ENCODE measurements around the gene FOXP1. TPM values are rescaled to one million over a fixed set of nuclear protein-coding genes. Genes with fewer than 3 reads are reported as not detected.

The FOXP1 gene
- total RNA-seq, 1 donor from 2014 or later: 137 TPM

GRCh38 chr3:71425491-71426071 lies 157.9 kb downstream of the FOXP1 start:
- intact Hi-C loops (cut with DNase I): loop anchor here (1.0 kb wide), 1 partner anchor 38 kb away; no protein-coding TSS in a partner anchor
- DNase-seq (ENCODE audit: low spot score) (no peak), ATAC-seq (no peak)

GRCh38 chr3:71423151-71423906 lies 160.2 kb downstream of the FOXP1 start:
- ATAC-seq: no peak
- no peak for DNase-seq (ENCODE audit: low spot score)
- intact Hi-C loops (cut with DNase I): no loop called here

- intact Hi-C loops (cut with DNase I): no loop called here
- ATAC-seq: no peak
- DNase-seq (ENCODE audit: low spot score): no peak
Measured at GRCh38 chr3:71421820-71422566, 161.5 kb downstream of the FOXP1 start.

GRCh38 chr3:71421475-71421819 lies 162.1 kb downstream of the FOXP1 start:
- intact Hi-C loops (cut with DNase I): no loop called here
- DNase-seq (ENCODE audit: low spot score) (no peak), ATAC-seq (no peak)

- intact Hi-C loops (cut with DNase I): no loop called here
- ATAC-seq (no peak), DNase-seq (ENCODE audit: low spot score) (no peak)
Measured at GRCh38 chr3:71419369-71419768, 164.2 kb downstream of the FOXP1 start.

- intact Hi-C loops (cut with DNase I): no loop called here
- DNase-seq (ENCODE audit: low spot score) (no peak), ATAC-seq (no peak)
Measured at GRCh38 chr3:71417791-71418190, 165.7 kb downstream of the FOXP1 start.

- intact Hi-C loops (cut with DNase I): no loop called here
- no peak for DNase-seq (ENCODE audit: low spot score)
- ATAC-seq: no peak
Measured at GRCh38 chr3:71416876-71417275, 166.7 kb downstream of the FOXP1 start.

- ATAC-seq: no peak
- DNase-seq (ENCODE audit: low spot score): no peak
- intact Hi-C loops (cut with DNase I): no loop called here
Measured at GRCh38 chr3:71415681-71416122, 167.8 kb downstream of the FOXP1 start.

GRCh38 chr3:71414189-71414927 lies 169.2 kb downstream of the FOXP1 start:
- ATAC-seq (no peak), DNase-seq (ENCODE audit: low spot score) (no peak)
- intact Hi-C loops (cut with DNase I): no loop called here

GRCh38 chr3:71413572-71413971 lies 170.0 kb downstream of the FOXP1 start:
- DNase-seq (ENCODE audit: low spot score): no peak
- intact Hi-C loops (cut with DNase I): no loop called here
- ATAC-seq: no peak

- ATAC-seq (no peak), DNase-seq (ENCODE audit: low spot score) (no peak)
- intact Hi-C loops (cut with DNase I): no loop called here
Measured at GRCh38 chr3:71409352-71409751, 174.2 kb downstream of the FOXP1 start.

- DNase-seq (ENCODE audit: low spot score) (no peak), ATAC-seq (no peak)
- intact Hi-C loops (cut with DNase I): no loop called here
Measured at GRCh38 chr3:71408903-71409302, 174.6 kb downstream of the FOXP1 start.

GRCh38 chr3:71407823-71408222 lies 175.7 kb downstream of the FOXP1 start:
- intact Hi-C loops (cut with DNase I): no loop called here
- DNase-seq (ENCODE audit: low spot score) (no peak), ATAC-seq (no peak)

- no peak for ATAC-seq
- intact Hi-C loops (cut with DNase I): no loop called here
Measured at GRCh38 chr3:71406972-71407810, 176.3 kb downstream of the FOXP1 start.

GRCh38 chr3:71402911-71403310 lies 180.6 kb downstream of the FOXP1 start:
- ATAC-seq (no peak), DNase-seq (ENCODE audit: low spot score) (no peak)
- intact Hi-C loops (cut with DNase I): no loop called here

More at GRCh38 chr3:71406972-71407810, 176.3 kb downstream of the FOXP1 start:
- DNase-seq (ENCODE audit: low spot score): no peak

GRCh38 chr3:71402280-71402679 lies 181.2 kb downstream of the FOXP1 start:
- no peak for DNase-seq (ENCODE audit: low spot score)
- intact Hi-C loops (cut with DNase I): no loop called here
- ATAC-seq: no peak

GRCh38 chr3:71401695-71402231 lies 181.8 kb downstream of the FOXP1 start:
- no peak for DNase-seq (ENCODE audit: low spot score)
- no peak for ATAC-seq
- intact Hi-C loops (cut with DNase I): no loop called here

GRCh38 chr3:71400986-71401451 lies 182.5 kb downstream of the FOXP1 start:
- DNase-seq (ENCODE audit: low spot score) (no peak), ATAC-seq (no peak)
- intact Hi-C loops (cut with DNase I): no loop called here
